Adipose tissue (tissue), 3 donors: ENCODE measurements around the gene WDR26. TPM values are rescaled to one million over a fixed set of nuclear protein-coding genes. Genes with fewer than 3 reads are reported as not detected.
"Not testable (repeated sequence)": the region's sequence is repeated elsewhere in the genome, so short reads cannot be mapped to it uniquely, and the experiment has no call there.

ENCODE experiments used
- H3K27ac ChIP-seq: one replicate; pipeline ENCODE4 v1.5.1; 2013; ENCODE audit warnings: low read depth, low read length
- WGBS, 3 donors: extraction: QIAGEN DNeasy Blood & Tissue Kit; methylation state at CpG; one replicate each; pipeline ENCODE4 v1.1.7; 2013; 5-methylcytosine and 5-hydroxymethylcytosine counted together
- polyA plus RNA-seq, 3 donors: library from polyadenylated mRNA; stranded (reverse); fragments of 200-250 nt; gene quantifications; one replicate each; pipeline ENCODE4 v1.2.3, GENCODE V29; 2013
- donor health status: healthy with polysubstance abuse.
- donor health status: Bipolar disorder and iron deficiency.
- donor health status: healthy.

Gene WDR26
- 10 to 100 TPM; 13.0 to 44.4 (median 37.8) TPM for polyA plus RNA-seq

GRCh38 chr1:224434691-224435317, at the start of gene WDR26:
Gene WDR26, minus strand, starts transcription at chr1:224434797.
- 0 to 1% (median 0%) methylated on average over 36 to 46 of the region's 46 CpGs for WGBS, 3 donors
- H3K27ac ChIP-seq: peak within 1 kb of the TSS; percentile 92

- H3K27ac ChIP-seq: not testable (repeated sequence)
- 95 to 96% (median 96%) methylated on average over 7 of the region's 7 CpGs for WGBS, 3 donors
Measured at GRCh38 chr1:224483206-224483605, 48.6 kb upstream of the WDR26 start.

GRCh38 chr1:224482619-224483018, 48.0 kb upstream of the WDR26 start:
- H3K27ac ChIP-seq: no peak overlapping the region
- 69 to 80% (median 75%) methylated on average over 4 of the region's 4 CpGs for WGBS, 3 donors

GRCh38 chr1:224481601-224482000, 47.0 kb upstream of the WDR26 start:
- 77 to 88% (median 86%) methylated on average over 2 of the region's 2 CpGs for WGBS, 3 donors
- H3K27ac ChIP-seq: no peak overlapping the region

GRCh38 chr1:224480888-224481459, 46.4 kb upstream of the WDR26 start:
- WGBS, 3 donors: 96 to 97% (median 96%) methylated on average over 4 of the region's 4 CpGs
- H3K27ac ChIP-seq: not testable (repeated sequence)

- H3K27ac ChIP-seq: not testable (repeated sequence)
- 92 to 96% (median 93%) methylated on average over 3 of the region's 3 CpGs for WGBS, 3 donors
Measured at GRCh38 chr1:224480200-224480599, 45.6 kb upstream of the WDR26 start.

GRCh38 chr1:224472806-224473205, 38.2 kb upstream of the WDR26 start:
- 77 to 93% (median 83%) methylated on average over 1 of the region's 1 CpG for WGBS, 3 donors

GRCh38 chr1:224466154-224466553, 31.6 kb upstream of the WDR26 start:
- H3K27ac ChIP-seq: no peak overlapping the region
- 82 to 86% (median 82%) methylated on average over 2 of the region's 2 CpGs for WGBS, 3 donors

More at GRCh38 chr1:224472806-224473205, 38.2 kb upstream of the WDR26 start:
- no peak overlapping the region for H3K27ac ChIP-seq

- H3K27ac ChIP-seq: no peak overlapping the region
- 87 to 97% (median 89%) methylated on average over 5 of the region's 5 CpGs for WGBS, 3 donors
Measured at GRCh38 chr1:224459966-224460365, 25.4 kb upstream of the WDR26 start.

GRCh38 chr1:224458996-224459395, 24.4 kb upstream of the WDR26 start:
- H3K27ac ChIP-seq: no peak overlapping the region

GRCh38 chr1:224458296-224458695, 23.7 kb upstream of the WDR26 start:
- 84 to 93% (median 86%) methylated on average over 4 of the region's 4 CpGs for WGBS, 3 donors
- H3K27ac ChIP-seq: no peak overlapping the region

More at GRCh38 chr1:224458996-224459395, 24.4 kb upstream of the WDR26 start:
- 17 to 63% (median 19%) methylated on average over 2 of the region's 2 CpGs for WGBS, 3 donors

- 75 to 93% (median 90%) methylated on average over 1 of the region's 1 CpG for WGBS, 3 donors
- no peak overlapping the region for H3K27ac ChIP-seq
Measured at GRCh38 chr1:224457782-224458144, 23.2 kb upstream of the WDR26 start.

GRCh38 chr1:224456637-224456953, 22.0 kb upstream of the WDR26 start:
- H3K27ac ChIP-seq: peak overlapping the region; percentile 64
- 74 to 86% (median 75%) methylated on average over 7 of the region's 7 CpGs for WGBS, 3 donors

GRCh38 chr1:224454402-224455055, 19.9 kb upstream of the WDR26 start:
- 55 to 84% (median 80%) methylated on average over 8 of the region's 8 CpGs for WGBS, 3 donors
- no peak overlapping the region for H3K27ac ChIP-seq

GRCh38 chr1:224450561-224451350, 16.2 kb upstream of the WDR26 start:
- H3K27ac ChIP-seq: no peak overlapping the region

GRCh38 chr1:224450159-224450558, 15.6 kb upstream of the WDR26 start:
- WGBS, 3 donors: 77 to 87% (median 78%) methylated on average over 5 of the region's 5 CpGs

More at GRCh38 chr1:224450561-224451350, 16.2 kb upstream of the WDR26 start:
- WGBS, 3 donors: 76 to 96% (median 77%) methylated on average over 7 of the region's 7 CpGs

GRCh38 chr1:224448453-224449017, 13.9 kb upstream of the WDR26 start:
- 68 to 77% (median 76%) methylated on average over 8 of the region's 8 CpGs for WGBS, 3 donors
- no peak overlapping the region for H3K27ac ChIP-seq

More at GRCh38 chr1:224450159-224450558, 15.6 kb upstream of the WDR26 start:
- H3K27ac ChIP-seq: no peak overlapping the region

GRCh38 chr1:224447971-224448370, 13.4 kb upstream of the WDR26 start:
- WGBS, 3 donors: 92 to 97% (median 95%) methylated on average over 3 of the region's 3 CpGs

GRCh38 chr1:224447251-224447650, 12.7 kb upstream of the WDR26 start:
- H3K27ac ChIP-seq: no peak overlapping the region
- 53 to 83% (median 58%) methylated on average over 2 of the region's 2 CpGs for WGBS, 3 donors

More at GRCh38 chr1:224447971-224448370, 13.4 kb upstream of the WDR26 start:
- no peak overlapping the region for H3K27ac ChIP-seq
